Erythroblast (primary cell): ENCODE data around the gene ZSWIM7.

Experiments
- GATA1 ChIP-seq: IDR thresholded peaks from 2 replicates; pipeline ENCODE4 v1.6.1; 2011; ENCODE audit warnings: low read depth, mild to moderate bottlenecking, control low read depth, low read length, moderate library complexity
- POLR2A ChIP-seq: IDR thresholded peaks from 2 replicates; pipeline ENCODE4 v1.6.1; 2011; ENCODE audit warnings: mild to moderate bottlenecking, low read length

GRCh38 chr17:15952048-15952532 lies 47.4 kb downstream of the ZSWIM7 start:
- no peak for TF ChIP-seq POLR2A
- no peak for TF ChIP-seq GATA1
